Stimulated activated CD8-positive, alpha-beta memory T cell treated with anti-CD3 and anti-CD28 coated beads, Interleukin-4, amount 100 ng/mL, for 24 hours (primary cell): Measurements from ENCODE around the gene RUNX2.

Experiments
- DNase-seq: peaks from one replicate; pipeline ENCODE4 v3.0.0-alpha.2; 2020; ENCODE audit warnings: low read depth

RUNX2 gene

DNA sequence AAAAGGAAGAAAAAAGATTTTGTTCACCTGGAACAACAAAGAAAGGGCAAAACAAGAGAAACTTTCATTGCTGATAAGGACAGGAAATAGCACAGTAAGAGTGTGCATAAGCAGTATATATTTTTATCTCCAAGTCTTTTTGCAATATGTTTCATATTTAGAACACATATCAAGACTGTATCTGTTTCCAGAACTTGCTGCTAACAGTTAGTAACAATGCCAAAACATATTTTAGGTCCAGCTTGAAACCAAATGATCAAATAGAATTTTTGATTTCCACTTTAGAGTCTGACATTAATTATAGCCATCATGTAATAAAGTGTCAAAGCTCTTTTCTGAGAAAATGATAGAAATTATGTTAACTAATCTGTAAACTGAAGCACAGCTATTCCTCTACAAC is 193.1 kb downstream of the RUNX2 start:
- no peak for DNase-seq

DNA sequence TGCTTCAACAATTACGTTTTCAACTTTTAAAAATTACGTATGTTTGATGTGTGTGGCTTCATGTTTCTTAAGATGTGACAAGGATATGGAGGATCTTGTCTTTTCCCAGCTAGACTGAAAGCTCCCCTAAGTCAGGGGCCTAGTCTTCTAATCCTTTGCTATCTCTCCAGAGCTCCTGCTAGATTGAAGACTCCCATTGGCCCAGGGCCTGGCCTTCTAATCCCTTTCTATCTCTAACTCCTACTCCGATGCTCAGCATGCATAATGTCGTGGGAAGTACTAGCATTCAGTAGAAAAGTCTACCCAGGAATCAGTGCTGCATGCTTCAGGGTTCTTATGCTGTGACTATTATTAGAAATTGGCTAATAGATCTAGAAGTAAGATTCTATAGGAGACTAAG is 194.4 kb downstream of the RUNX2 start:
- no peak for DNase-seq

DNA sequence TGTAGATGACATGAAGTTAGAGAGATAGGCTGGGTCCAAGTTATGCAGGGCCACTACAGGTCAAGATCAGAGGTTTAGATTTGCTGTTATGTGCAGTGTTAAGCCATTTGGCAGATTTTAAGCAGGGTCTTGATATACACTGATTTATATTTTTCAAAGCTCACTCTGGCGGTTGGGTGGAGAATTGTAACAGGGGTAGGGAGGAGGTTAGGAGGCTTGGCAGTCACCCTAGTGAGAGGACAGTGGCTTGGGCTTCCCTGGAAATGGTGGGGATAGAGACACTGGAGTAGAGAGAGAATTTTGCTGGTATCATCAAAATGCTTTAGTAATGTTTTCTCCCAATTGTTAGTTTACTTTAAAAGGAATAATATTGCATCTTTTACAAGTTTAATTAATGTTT is 199.1 kb downstream of the RUNX2 start:
- no peak for DNase-seq

DNA sequence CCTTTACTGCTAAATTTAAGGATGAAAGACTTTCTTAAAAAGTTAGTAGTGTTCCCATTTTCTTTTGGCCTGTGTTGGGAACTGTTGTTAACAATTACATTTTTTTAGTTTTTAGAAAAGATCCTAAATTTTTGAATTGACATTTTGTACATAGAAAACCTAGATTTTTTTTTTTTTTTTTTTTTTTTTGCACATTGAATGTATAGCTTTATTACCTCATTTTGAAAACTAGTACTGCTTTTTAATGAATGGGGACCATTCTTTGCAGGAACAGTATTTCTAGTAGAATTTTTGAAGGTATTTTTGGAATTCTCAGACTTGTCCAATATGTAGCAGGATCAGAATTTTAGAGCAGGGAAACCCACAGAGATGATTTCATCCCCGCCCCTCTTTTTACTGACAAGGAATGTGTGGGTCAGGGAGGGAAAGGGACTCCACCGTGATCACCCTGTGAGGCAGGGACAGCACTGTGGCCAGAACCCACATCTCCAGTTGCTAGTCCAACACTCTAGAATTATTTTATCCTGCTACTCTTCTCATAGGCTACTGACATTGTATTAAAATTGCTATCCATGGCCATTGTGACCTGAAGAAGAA is 204.0 kb downstream of the RUNX2 start:
- DNase-seq, result no peak

DNA sequence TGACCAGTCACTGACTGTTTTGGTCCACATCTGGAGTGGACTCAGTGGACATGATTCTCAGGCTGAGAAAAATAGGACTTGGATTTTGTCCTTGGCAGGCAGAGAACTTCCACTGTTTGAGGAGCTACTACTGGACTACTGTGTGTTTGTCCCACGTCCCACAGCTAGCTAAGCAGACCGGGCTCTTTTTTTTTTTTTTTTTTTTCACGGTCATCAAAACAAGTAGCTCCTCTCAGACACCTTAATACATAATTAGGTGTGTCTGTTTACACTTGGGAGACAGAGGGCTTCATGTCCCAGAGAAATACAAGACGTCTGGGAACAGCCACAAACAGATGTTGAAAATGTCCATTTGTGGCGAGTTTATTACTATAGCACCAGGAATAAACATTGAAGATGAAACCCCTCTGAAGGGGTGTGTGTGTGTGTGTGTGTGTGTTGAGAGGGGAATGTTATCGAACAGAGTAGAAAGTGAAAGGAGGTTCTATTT is 204.6 kb downstream of the RUNX2 start:
- no peak for DNase-seq

DNA sequence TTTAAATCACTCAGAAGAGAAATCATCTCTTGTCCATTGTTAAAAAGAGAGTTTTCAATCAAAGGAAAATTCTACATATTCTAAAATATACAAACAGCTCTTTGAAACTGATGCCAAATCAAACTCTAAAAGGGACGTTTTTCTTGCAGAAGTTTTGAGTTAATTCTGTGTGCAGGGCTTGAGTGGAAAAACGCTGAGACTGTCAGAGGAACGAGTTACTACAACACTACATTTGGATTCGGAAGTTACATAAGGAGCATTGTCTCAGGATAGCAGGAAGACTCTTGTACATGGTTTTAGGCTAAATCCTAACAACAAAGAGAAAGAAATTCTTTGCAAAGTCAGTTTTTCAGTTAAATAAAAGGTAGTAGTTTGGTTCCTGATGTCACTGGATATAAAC is 205.3 kb downstream of the RUNX2 start:
- no peak for DNase-seq

DNA sequence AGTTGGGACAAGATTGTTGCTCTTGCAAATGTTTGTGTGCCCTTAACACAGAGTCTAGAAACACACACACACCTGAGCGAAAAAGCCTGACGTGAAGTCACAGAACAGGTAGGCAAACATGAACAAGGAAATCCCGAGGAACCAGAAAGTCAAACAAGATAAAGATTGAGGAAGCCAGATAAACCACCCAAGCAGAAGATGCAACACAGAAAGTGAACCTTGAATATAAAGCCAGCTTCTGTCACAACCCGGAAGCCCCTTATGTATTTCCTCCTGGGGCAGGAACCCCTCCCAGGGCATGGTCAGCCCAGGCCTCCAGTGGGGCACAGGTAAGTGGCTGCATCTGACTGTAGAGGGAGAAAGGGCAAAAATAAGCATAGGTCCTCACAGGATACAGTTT is 207.8 kb downstream of the RUNX2 start:
- no peak for DNase-seq

DNA sequence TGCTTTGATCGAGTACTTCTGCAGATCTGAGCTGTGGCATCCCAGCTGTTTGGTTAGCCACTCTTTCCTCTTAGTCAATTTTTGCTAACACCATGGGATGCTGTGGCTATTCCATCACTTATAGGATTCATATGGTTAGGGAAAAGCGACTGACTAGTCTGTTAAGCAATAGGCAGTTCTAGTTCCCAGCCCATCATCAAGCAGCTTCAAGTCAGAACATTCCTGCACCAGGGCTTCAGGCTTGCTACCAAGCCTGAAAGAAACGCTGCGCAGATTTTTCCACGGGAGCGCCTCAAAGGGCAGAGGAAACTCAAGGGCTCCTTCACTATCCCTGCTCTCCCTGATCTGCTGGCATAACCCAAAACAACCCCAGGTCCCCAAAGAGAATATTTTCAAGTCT is 209.4 kb downstream of the RUNX2 start:
- no peak for DNase-seq

DNA sequence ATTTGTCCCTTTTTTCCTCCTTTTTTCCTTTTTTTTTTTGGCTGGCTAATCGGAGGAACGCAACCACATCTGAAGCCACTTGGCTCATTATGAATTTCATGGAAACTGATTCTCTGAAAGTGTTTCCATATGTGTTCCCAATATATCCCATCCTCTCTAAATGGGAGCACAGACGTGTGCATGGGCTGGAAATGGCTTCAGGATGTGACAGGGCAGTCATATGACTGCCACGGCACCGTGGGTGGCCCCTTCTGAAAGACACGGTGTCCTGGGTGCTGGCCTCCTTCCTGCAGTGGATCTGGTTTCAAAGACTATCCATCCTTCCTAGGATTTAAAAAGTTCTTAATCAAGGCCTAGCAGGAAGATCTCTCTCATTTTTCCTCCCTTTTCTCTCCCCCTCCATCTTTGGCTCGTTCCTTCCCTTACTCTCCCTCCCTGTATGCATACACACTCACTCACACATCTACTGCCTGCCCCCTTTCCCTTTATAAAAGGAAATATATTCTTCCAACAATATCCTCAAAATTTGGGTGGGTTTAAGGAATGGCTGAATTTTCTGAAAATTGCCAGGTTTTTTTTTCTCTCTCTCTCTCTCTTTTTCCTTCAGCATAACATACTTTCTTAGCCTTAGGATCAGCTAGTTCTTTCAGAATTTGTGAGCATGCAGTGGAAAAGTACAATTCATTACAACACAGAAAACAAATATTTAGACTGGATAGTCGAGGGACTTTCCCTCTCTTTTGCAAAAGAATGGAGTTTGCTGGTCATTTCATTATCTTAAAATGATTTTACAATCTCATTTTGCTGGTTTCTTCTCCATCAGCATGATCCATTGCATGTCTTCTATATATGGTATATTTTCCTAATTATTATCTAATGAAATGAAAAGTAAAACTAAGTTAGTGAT is 210.8 kb downstream of the RUNX2 start:
- DNase-seq, result no peak

DNA sequence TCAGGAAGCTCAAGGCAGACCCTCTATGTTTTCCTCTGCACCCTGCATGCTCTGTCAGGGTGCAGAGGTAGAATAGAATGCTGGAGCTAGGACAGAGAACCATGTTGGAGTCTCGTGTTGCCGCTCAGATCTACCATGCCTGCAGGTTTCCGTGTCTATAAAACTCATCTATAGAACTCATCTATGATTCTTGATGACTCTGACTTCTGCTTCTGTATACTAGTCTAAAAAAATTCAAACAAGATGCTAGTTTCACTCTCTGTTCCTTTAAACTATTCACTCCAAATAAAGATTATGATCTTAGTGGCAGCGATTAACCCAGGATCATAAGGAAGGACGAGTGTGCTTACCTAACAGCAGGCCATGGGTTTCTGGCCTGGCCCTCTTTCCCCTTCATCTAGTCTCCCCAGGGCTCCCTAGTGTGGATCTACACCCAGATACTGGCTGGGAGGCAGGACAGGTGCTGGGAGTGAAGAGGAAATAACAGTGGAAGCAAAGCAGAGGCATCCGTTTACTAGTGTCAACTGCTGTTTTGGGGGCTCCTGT is 212.3 kb downstream of the RUNX2 start:
- DNase-seq, result no peak

DNA sequence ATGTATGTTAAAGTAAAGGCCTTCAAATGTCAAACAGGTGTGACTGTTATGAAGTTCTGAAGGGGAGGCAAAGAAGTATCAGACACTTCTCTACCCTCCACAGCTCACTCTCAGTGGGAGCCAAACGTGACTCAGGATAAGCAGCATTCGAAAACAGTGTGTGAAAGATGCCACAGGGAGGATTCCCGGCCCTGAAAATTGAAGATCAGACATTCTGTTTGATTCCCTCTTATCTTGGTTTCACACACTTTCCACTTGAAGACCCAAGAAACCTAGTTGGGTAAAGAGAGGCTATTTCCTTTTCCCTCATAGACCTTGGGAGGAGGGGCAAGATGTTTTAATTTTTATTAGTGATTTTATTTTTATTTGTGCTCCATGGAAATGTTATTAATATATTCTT is 213.8 kb downstream of the RUNX2 start:
- DNase-seq, result no peak

DNA sequence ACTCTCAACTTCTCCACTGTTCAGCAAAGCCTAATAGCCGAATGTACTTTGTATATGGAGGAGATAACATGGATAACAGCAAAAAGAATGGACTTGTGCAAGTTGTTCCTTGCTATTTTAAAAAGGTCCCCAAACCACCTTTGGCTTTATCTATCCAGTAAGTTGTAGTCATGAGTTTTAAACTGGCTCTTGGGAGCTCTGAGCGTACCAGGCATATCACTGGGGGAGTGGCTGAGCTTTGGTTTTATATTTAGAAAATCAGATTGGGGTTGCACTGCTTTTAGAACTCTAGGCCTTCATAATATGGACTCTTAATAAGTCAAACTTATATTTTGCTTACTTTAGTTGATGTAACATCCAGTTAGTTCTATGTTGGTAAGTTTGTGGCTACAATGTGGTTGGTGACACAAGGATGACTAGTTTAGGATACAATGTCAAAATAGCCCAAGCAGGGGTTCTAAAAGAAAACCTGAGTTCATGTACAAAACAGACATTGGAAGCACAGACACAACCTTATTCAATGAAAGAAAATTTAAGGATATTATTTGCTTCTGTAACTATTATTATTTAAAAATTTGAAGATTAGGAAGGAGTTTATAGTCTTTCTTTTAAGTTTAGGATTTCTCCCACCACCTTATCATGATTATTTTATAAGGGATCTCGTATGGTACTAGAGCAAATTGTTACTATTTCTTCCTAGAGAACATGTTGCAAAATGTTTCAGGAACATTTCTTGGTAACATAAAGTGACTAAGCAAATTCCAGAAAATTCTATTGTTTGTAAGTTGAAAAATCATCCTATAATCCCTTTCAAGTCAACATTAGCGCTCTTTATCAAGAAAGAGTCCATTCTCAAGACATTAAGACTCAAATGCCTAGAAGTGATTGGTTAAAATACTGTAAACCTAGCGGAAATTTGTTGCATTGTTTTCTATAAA is 215.4 kb downstream of the RUNX2 start:
- no peak for DNase-seq

DNA sequence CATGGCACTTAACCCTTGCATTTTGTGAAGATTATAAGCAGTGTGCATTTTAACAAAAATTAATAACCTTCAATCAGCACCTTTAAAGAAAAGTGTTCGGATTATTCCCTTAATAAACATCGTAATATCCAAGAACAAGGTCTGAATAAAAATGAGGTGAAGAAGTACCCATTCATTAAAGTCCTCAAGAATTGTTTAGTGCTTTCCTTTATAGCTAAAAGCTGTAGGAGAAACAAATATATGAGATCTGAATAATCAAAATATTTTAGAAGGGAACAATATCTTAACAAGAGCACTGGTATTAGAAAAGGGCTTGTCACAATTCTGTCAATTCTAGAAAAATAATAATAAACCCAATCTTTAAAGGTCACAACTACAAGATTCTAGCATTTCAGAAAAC is 217.3 kb downstream of the RUNX2 start:
- no peak for DNase-seq

DNA sequence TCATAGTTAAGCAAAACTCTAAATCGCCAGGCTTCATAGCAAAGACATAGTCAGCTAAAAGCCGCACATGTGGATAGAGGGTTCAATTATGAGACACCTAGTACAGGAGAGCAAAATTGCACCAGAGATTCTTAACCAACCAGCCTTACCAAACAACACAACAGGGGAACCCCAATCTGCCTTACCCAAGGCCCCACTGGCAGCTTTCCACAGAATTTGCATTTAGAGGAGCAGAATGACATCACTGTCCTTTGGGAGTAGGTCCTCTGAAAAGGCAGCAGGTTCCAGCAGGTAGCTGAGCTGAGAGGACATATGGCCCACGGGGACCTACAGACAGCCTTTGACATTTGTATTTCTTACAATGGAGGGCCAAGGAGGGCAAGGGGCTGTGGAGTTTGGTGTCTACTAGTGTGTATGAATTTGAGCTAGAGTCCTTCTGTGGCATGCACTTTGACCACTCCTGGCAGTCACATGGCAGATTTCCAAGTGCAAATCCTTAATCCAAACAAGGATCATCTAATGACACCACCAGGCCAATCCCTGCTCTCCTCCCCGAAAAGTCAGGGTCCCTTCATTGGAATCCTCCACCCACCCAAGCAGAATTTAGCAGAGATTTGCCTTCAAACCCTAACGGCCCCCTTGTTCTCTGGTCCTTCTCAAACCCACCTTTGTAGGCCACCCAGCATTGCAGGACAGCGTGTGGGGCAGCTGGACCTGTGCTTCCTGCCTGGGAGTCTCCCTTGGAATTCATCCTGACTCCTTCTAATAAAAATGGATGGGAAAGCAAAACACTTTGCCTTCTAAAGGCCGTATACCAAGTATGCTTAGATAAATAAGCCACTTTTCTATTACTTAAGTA is 220.8 kb downstream of the RUNX2 start:
- DNase-seq, result no peak

DNA sequence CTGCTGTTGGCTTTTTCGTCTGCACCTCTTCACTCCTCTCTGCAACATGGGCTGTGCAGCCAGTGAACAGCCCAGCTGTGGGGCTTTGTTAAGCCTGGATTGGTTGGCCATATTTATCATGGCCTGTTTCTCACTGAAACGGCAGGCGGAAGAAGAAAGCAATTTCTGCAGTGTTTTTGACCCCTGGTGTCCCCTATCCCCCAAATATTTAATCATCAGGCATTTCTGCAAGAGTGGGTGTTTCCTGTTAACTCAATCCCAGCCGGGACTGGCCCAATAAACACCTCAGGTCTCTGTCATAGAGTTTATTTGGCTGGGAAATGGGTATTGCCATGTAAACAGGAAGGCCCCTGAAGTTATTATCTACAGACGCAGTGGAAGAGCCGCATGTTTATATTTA is 224.4 kb downstream of the RUNX2 start:
- no peak for DNase-seq

DNA sequence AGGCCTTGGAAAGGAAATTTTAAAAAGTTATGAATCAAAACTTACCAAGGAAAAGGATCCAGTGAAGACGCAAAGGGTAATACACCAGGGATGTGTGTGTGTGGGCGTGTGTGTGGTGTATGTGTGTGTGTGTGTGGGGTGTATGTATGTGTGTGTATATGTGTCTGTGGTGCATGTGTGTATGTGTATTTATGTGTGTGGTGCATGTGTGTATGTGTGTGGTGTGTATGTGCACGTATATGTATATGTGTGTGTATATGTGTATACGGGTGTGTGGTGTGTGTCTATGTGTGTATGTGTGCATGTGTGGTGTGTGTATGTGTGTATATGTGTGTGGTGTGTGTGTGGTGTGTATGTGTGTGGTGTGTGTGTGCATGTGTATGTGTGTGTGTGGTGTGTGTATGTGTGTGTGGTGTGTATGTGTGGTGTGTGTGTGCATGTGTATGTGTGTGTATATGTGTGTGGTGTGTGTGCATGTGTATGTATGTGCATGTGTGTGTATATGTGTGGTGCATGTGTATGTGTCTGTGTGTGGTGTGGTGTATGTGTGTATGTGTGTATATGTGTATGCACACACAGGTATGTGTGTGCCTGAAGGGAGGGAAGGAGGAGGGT is 225.7 kb downstream of the RUNX2 start:
- DNase-seq, result no peak

DNA sequence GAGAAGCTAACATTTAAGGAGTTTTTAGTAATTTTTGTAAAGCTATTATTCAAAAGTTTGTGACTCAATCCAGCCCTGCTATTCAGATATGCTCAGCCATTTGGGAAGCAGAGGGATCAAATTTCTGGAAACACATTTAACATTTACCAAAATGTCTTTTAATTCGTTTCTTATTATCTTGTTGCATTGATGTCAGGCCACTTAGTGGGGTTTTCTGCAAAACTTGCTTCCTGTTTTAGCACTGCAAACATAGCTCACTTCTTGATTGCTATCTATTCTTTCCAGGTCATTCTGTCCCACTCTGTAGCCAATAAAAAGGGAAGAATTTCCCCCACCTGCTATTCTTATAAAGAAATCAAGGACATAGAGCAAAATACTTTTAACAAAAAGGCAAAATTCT is 226.5 kb downstream of the RUNX2 start:
- no peak for DNase-seq

DNA sequence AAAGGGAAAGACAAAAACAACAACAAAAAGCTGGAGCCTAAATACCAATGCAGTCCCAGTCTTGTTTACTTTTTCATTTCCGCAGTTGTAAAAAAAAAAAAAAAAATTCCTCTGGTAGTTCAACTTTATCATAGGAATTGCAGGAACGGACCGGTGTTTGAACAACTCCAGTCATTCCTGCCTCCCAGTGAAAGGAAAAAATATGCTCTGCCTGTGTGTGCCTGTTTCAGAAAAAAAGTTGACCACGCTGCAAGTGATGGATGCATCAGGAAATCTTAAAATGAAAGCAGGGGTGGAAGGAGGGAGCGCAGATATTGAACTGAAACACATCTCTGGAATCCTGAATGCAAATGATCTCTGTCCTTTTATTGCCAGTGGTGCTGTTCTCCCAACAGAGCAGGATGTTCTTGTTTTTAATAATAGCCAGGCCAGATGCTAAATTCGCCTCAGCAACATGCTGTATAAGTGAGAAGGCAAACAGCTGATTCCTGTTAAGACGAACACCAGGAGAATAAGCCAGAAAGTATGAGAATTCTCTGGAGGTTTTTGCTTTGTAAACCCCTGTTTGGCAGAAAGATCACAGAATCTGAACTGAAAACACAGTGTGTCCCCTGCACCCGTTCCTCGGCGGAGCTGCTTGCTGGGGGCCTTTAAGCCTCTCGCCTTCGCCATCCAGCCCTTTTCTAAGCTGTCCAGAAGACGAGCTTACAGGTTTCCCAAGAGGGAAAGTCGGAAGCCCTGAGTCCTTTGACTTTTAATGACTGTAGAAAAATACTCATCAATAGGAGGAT is 228.0 kb downstream of the RUNX2 start:
- DNase-seq, result no peak

DNA sequence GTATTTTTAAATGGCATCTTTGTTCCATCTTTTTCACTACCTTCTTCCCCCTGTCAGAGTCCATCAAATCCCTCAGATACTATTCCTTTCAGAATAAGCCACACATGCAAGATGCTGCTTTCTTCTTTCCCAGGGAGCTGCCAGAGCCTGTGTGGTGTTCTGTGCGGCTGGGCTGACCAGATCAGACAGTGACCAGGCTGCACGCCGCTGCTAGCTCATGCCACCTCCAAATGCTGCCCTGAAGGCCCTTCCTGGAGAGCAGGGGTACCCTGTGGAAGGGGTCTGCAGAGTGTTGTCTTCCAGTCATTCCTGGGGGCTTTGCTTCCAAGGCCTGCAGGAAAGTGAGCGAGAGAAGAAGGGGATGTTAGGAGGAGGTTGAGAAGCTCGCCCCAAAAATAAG is 228.7 kb downstream of the RUNX2 start:
- DNase-seq, result no peak

DNA sequence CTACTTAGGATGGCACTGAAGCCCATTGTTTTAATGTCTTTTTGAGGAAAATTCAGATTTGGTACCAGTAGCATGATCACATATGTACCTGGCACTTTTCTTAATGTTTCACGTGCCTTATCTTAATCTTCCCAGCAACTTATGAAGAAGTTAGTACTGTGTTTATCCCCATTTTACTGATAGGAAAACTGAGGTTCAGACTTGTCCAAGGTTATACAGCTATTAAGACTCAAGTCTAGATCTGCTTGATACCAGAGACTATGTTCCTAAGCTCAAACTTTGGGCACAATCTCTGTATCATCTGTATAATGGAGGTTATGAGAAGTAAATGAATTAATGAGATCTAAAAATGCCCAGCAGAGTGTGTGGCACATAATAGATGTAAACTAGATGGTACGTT is 229.3 kb downstream of the RUNX2 start:
- no peak for DNase-seq
